Measurements from ENCODE around the gene ZC3HAV1L.
"Not testable (repeated sequence)": the region's sequence is repeated elsewhere in the genome, so short reads cannot be mapped to it uniquely, and the experiment has no call there.

The ZC3HAV1L gene

GRCh38 chr7:138979226-138979979, 56.4 kb downstream of the ZC3HAV1L start:
- in situ Hi-C loops (cut with HindIII; ENCODE audit: low pct_ligation_motif_present, low pct_unique_long_range_greater_than_20kb, low sequenced_read_pairs): no loop called here
- DNase-seq: peak; percentile 34

GRCh38 chr7:138978541-138979184, 57.2 kb downstream of the ZC3HAV1L start:
- DNase-seq: no peak
- in situ Hi-C loops (cut with HindIII; ENCODE audit: low pct_ligation_motif_present, low pct_unique_long_range_greater_than_20kb, low sequenced_read_pairs): no loop called here

DNA sequence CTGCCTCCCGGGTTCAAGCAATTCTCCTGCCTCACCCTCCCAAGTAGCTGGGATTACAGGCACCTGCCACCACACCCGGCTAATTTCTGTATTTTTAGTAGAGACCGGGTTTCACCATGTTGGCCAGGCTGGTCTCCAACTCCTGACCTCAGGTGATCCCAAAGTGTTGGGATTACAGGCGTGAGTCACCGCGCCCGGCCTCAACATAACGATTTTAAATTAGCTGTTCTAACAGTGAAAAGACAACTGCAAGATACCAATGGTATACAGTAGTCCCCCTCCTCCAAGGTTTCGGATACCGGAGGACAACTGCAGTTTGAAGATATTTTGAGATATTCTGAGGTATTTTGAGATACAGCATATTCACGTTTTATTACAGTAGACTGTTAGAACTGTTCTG, 59.7 kb downstream of the ZC3HAV1L start:
- in situ Hi-C loops (cut with HindIII; ENCODE audit: low pct_ligation_motif_present, low pct_unique_long_range_greater_than_20kb, low sequenced_read_pairs); DNase-seq: not testable (repeated sequence)

Measured in ACHN (cell line).